ENCODE measurements around the gene SNRPF.

Gene SNRPF

GRCh38 chr12:95887311-95887710 is 28.6 kb downstream of the SNRPF start:
- no peak for TF ChIP-seq CTCF (IDR thresholded peaks at IDR 0.05)

GRCh38 chr12:95890958-95891357 is 32.2 kb downstream of the SNRPF start:
- no peak for TF ChIP-seq CTCF (IDR thresholded peaks at IDR 0.05)

GRCh38 chr12:95896846-95897245 is 38.1 kb downstream of the SNRPF start:
- no peak for TF ChIP-seq CTCF (IDR thresholded peaks at IDR 0.05)

GRCh38 chr12:95898081-95898480 is 39.3 kb downstream of the SNRPF start:
- TF ChIP-seq CTCF (IDR thresholded peaks at IDR 0.05), result no peak

GRCh38 chr12:95908573-95908972 is 49.8 kb downstream of the SNRPF start:
- no peak for TF ChIP-seq CTCF (IDR thresholded peaks at IDR 0.05)

- TF ChIP-seq CTCF (IDR thresholded peaks at IDR 0.05), result no peak
These were observed 51.1 kb downstream of the SNRPF start for GRCh38 chr12:95909871-95910270.

Data from LNCAP (cell line).